OCI-LY3 (cell line): ENCODE data around the gene SEMA5A.

Experiments used
- EZH2phosphoT487 ChIP-seq: fragments of 200-600 bp; shearing (Covaris generic); IDR thresholded peaks from 2 replicates; pipeline ENCODE4 v1.6.1; 2018; ENCODE audit warnings: antibody characterized with exemption, mixed run types, low read depth
- TF ChIP-seq, protein P1 (sequence below): fragments of 200-600, 300-600 bp; sonication (generic); IDR thresholded peaks from 2 replicates; pipeline ENCODE4 v1.5.1; 2014; ENCODE audit warnings: antibody characterized with exemption, low read length, low read depth

DNA sequence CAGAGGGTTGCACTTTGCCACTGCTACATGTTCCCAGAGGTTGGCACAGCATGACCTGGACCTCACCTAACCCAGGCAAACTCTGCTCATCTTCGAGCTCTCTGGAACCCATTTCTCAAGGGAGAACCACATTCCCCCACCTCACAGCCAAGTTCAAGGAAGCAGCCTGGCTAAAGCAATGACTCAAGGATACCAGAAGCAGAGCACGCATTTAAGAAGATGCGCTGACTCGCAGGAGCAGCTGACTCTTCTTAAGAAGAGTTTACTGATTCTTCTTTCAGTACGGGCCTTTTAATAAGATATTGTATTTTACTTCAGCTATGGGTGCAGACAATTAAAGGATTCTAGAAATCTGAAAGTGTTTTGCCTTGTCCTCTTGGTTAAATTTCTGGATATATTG is 4.1 kb upstream of the SEMA5A start:
- TF ChIP-seq, protein P1, sequence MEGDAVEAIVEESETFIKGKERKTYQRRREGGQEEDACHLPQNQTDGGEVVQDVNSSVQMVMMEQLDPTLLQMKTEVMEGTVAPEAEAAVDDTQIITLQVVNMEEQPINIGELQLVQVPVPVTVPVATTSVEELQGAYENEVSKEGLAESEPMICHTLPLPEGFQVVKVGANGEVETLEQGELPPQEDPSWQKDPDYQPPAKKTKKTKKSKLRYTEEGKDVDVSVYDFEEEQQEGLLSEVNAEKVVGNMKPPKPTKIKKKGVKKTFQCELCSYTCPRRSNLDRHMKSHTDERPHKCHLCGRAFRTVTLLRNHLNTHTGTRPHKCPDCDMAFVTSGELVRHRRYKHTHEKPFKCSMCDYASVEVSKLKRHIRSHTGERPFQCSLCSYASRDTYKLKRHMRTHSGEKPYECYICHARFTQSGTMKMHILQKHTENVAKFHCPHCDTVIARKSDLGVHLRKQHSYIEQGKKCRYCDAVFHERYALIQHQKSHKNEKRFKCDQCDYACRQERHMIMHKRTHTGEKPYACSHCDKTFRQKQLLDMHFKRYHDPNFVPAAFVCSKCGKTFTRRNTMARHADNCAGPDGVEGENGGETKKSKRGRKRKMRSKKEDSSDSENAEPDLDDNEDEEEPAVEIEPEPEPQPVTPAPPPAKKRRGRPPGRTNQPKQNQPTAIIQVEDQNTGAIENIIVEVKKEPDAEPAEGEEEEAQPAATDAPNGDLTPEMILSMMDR, result no peak
- TF ChIP-seq EZH2phosphoT487, result no peak
